Stimulated activated CD4-positive, alpha-beta T cell treated with anti-CD3 and anti-CD28 coated beads, Interleukin-1b, Interleukin-23, amount 100 ng/mL, for 4 hours (primary cell): Measurements from ENCODE around the gene AQP11.
"Not testable (repeated sequence)": the region's sequence is repeated elsewhere in the genome, so short reads cannot be mapped to it uniquely, and the experiment has no call there.

Experiments used
- DNase-seq, 2 donors: peaks; one replicate each; pipeline ENCODE4 v3.0.0-alpha.2; 2020; ENCODE audit warnings: low read depth in 2 of 2

Gene AQP11

DNA sequence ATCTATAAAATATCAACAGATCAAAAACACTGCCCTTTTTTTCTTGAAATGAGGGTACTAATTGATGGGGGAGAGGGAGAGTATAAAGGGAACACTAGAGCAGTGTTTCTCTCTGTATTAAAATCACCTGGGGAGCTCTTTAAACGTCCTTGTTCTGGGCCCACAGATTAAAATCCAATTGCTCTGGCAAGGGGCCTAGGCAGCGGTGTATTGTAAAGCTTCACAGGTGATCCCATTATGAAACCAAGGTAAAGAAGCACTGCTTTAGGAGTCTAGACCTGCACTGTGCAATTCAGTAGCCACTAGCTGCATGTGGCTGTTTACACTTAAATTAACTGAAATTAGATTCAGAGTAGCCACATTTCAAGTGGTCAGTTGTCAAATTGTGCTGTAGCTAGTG lies 3.0 kb downstream of the AQP11 start:
- DNase-seq = no peak

- no peak for DNase-seq
Measured at GRCh38 chr11:77593883-77594282, 4.1 kb downstream of the AQP11 start.

- DNase-seq = no peak
Measured at GRCh38 chr11:77596626-77597025, 6.9 kb downstream of the AQP11 start.

- no peak for DNase-seq
Measured at GRCh38 chr11:77598195-77598594, 8.4 kb downstream of the AQP11 start.

GRCh38 chr11:77602381-77603088 lies 12.8 kb downstream of the AQP11 start:
- DNase-seq = no peak

GRCh38 chr11:77604281-77604680 lies 14.5 kb downstream of the AQP11 start:
- DNase-seq = no peak

DNA sequence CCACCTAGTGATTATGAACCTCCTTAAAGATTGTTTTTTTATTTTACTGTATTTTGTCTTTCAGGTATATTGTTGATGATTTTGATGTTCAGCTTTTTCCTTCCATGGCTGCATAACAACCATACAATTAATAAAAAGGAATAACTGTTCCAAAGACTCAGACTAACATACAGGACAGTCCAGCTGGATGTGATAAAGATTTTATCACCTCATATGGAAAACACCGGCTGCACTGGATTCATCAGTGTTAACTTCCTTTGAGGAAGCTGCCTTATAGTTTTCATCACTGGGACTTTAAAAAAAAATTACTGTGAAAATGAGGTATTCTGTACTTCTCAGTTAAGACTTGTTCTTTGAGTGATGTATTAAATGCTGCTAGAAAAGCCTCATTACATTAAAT lies 19.5 kb downstream of the AQP11 start:
- DNase-seq = no peak

DNA sequence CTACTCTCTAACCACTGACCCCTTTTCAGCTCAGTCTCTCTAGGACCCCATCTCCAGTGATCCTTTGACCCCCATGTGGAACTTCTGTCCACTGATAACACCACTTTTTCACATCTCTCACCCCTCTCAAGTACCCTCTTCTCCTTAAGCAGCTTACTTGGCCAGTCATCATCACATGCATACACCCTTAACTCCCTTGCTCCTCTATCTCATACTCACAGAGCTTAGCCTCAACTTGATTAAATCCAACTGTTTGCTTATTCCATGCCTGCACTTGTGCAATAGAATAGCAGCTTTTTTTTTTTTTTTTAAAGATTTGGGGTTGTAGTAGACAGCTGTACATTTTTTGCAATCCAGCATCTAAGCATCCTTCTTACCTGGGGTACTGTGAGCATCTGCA lies 22.2 kb downstream of the AQP11 start:
- DNase-seq = no peak

DNA sequence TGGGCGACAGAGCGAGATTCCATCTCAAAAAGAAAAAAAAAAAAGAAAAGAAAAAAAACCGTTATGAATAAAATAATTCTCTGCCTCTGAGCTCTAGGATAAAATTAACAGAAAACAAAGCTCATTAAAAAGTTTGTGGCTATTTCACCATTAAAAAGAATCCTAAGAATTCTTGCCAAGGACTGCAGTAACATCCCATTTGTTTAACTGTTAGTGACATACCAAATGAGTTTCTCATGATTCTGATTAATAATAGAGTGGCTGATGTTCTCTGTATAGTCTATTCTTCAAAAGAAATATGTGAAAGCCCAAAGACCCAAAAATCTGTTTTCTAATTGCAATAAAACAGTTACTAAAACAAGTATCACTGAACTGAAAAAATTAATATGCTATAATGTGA lies 28.1 kb downstream of the AQP11 start:
- no peak for DNase-seq

- DNase-seq = peak in 1 of 2 donors; percentile 21
Measured at GRCh38 chr11:77619576-77620198, 29.9 kb downstream of the AQP11 start.

- DNase-seq = no peak
Measured at GRCh38 chr11:77630157-77630710, 40.5 kb downstream of the AQP11 start.

DNA sequence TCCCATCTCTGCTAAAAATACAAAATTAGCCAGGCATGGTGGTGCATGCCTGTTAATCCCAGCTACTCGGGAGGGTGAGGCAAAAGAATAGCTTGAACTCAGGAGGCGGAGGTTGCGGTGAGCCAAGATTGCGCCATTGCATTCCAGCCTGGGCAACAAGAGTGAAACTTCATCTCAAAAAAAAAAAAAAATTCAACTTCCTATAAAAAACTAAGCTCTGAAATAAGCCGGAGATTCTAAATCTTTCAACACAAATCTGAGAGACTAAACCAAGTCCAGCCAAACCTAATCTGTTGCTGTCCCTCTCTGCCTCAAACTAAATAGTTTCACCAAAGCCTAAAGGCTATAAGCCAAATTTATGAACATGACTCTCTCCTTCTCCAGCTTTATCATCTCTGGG lies 44.2 kb downstream of the AQP11 start:
- not testable (repeated sequence) for DNase-seq

DNA sequence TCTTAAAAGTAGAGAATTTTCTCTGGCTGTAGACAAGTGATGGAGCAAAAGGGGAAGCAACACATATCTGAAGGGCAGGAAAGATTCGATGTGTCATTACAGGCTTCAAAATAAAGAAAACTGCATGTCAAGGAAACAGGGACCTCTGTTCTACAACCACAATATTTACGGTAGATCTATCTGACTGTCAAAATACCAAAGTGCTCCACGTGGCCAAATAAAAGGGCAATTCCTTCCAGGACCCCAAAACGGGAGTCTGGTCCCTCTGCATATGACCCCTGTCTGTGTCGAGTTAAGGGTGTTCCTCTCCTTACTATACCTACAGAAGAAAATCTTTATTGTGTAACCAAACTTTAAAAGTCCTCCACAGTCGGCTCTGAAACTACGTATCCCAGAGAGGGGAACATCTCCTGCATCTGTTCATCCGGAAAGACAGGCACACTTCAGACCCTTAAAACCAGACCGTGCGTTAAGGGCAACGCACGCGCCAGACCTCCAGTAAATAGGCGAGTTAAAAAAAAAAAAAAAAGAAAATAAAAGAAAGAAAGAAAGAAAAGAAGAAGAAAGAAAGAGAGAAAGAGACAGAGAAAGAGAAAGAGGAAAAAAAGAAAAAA lies 47.1 kb downstream of the AQP11 start:
- no peak for DNase-seq

DNA sequence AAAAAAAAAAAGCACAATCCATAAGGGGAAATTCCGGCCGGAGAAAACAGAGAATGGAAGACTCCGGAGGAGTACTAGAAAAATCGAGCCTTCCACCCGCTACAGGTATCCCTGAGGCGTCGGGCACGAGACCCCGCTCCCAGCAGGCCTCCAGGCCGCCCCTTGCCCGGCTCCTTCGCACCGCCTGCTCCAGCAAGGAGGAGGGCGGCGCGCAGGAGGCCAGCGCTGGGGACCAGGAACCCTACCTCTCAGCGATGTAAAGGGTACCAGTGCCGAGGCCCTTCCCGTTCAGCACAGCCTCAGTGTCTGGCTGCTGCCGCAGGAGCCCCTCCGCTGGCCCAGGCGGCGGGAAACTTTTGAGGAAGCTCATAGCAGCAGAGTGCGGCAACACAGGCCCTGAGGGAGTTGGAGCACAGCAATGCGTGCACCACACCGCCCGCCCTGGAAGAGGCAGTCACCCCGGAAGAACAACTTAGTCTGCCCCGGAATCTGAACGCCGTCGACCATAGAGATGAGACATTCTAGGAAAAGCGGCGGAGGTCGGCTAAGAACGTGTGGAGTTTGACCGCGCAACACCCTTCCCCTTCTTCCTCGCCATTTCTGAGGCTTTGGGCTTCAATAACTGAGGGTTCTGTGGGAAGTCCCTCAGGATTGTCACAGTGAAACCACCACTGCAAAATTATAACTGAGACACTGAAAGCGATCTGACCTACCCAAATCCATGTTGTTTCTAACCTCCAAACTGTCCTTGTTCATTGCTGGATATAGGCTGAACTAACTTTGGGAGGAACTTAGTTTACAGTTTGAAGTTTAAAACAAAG lies 47.8 kb downstream of the AQP11 start, which contains the start of gene CLNS1A:
Gene CLNS1A (minus strand): TSS at position 450 of the 821 bp plus-strand sequence. CDS start 80 bp downstream, at position 370.
- DNase-seq = peak; percentile 65 to 66

DNA sequence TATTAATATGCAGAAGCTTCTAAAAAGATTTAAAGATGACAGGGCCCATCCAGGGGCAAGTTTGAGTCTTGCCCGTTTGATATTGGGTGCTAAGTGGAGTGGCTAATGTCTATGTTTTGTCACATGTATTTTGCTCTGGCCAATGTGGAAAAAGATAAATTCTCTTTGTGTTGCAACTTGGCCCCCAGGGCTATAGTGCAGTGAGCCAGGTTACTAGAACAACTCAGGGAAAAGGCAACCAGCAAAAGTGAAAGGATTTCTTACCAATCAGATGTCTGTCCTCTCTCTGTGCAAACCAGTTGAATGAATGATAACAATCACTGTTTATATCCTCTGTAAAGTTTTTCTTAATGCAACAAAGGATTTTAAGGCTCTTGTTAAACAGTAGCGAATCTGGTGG lies 52.5 kb downstream of the AQP11 start:
- no peak for DNase-seq

- no peak for DNase-seq
Measured at GRCh38 chr11:77644887-77645286, 55.1 kb downstream of the AQP11 start.

GRCh38 chr11:77647654-77648305 lies 58.0 kb downstream of the AQP11 start:
- no peak for DNase-seq

GRCh38 chr11:77650123-77650522 lies 60.4 kb downstream of the AQP11 start:
- DNase-seq = no peak

DNA sequence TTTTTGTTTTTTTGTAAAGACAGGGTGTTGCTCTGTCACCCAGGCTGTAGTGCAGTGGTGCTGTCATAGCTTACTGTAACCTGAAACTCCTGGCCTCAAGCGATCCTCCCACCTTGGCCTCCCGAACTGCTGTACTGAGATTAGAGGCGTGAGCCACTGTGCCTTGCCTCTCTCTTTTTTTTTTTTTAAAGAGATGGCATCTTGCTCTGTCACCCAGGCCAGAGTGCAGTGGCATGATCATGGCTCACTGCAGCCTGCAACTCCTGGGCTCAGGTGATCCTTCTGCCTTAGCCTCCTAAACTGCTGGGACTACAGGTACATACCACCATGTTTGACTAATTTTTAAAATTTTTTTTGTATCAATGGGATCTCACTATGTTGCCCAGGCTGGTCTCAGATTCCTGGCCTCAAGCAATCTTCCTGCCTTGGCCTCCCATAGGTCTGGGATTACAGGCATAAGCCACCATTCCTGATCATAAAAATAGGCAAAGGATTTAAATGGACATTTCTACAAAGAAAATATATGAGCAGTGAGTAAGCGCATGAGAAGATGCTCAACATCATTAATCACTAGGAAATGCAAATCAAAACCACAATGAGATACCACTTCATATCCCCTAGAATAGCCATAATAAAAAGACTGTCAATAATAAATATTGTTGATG lies 65.1 kb downstream of the AQP11 start:
- no peak for DNase-seq

DNA sequence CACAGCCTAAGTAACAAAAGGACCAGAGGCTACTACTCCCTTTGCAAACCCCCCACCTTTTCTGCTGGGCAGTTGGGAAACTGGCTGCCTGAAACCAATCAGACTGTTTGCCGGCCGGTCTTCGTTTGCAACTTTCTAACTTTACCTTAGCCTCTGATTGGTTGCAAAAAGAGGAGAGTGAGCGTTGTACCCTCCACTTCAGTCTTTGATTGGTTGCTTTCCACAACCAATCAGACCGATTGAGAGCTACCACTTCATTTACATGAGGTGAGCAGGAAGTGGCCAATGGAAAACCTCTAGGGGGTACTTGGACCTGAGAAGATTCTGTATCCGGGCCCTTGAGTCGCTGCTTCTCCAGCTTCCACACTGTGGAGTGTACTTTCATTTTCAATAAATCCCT lies 66.6 kb downstream of the AQP11 start:
- DNase-seq = no peak
